GM13976 (cell line): ENCODE measurements around the gene AMPD3.

Experiments
- DNase-seq: peaks from one replicate; pipeline ENCODE4 v3.0.0; 2012; ENCODE audit warnings: low spot score
- in situ Hi-C: fragments of 300-500 bp; cut with MboI; formaldehyde crosslinking; loops from one replicate; pipeline ENCODE4 v1.12.0; 2022; ENCODE audit warnings: low sequenced_read_pairs, mixed read lengths, inconsistent platforms; ENCODE audit not compliant: unreplicated experiment
- TF ChIP-seq, protein P1 (sequence below): IDR thresholded peaks from 2 replicates; pipeline ENCODE4 v1.5.1; 2012; ENCODE audit warnings: borderline replicate concordance, mild to moderate bottlenecking; ENCODE audit not compliant: insufficient read depth; ENCODE audit errors: extremely low read depth, missing control alignments, control extremely low read depth

The AMPD3 gene

DNA sequence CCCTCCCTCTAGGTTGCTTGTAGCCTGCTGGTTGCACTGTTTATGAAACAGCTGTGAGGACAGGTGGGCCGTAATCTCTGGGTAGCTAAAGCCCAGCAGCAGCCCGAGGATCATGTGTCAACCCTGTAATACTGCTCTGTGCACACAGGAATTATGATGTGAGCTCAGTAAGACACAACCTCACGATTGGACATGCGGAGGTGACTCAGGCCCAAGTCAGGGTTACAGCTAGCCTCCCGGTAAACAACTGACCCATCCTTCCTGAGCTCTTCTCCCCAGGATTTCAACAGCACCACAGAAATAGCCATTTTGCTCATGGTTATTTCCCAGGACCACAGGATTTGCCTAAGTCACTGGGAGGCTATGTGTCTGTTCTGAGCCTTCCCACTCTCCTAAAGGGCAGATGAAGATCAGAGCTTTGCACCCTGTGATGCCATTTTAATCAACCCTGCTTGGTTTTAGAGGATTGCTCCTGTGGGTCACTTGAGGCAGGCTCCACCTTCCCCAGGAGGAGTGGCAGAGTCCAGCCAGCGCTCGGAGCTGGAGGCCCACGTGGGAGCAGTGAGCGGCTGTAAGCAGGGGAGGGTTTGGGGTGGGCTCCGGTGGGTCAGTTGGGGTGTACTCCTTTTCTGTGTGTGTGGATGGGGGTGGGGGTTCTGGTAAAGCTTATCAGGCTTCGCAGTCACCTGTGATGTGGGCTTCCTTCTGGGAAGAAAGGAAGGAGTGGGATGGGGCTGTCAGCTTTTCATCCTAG lies at the start of gene AMPD3:
Gene AMPD3, plus strand, starts transcription at position 387 of the 754 bp plus-strand sequence. CDS start 6,256 bp downstream, outside the sequence.
- in situ Hi-C loops = no loop called here
- TF ChIP-seq, protein P1, sequence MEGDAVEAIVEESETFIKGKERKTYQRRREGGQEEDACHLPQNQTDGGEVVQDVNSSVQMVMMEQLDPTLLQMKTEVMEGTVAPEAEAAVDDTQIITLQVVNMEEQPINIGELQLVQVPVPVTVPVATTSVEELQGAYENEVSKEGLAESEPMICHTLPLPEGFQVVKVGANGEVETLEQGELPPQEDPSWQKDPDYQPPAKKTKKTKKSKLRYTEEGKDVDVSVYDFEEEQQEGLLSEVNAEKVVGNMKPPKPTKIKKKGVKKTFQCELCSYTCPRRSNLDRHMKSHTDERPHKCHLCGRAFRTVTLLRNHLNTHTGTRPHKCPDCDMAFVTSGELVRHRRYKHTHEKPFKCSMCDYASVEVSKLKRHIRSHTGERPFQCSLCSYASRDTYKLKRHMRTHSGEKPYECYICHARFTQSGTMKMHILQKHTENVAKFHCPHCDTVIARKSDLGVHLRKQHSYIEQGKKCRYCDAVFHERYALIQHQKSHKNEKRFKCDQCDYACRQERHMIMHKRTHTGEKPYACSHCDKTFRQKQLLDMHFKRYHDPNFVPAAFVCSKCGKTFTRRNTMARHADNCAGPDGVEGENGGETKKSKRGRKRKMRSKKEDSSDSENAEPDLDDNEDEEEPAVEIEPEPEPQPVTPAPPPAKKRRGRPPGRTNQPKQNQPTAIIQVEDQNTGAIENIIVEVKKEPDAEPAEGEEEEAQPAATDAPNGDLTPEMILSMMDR = no peak
- DNase-seq = peak; percentile 60

DNA sequence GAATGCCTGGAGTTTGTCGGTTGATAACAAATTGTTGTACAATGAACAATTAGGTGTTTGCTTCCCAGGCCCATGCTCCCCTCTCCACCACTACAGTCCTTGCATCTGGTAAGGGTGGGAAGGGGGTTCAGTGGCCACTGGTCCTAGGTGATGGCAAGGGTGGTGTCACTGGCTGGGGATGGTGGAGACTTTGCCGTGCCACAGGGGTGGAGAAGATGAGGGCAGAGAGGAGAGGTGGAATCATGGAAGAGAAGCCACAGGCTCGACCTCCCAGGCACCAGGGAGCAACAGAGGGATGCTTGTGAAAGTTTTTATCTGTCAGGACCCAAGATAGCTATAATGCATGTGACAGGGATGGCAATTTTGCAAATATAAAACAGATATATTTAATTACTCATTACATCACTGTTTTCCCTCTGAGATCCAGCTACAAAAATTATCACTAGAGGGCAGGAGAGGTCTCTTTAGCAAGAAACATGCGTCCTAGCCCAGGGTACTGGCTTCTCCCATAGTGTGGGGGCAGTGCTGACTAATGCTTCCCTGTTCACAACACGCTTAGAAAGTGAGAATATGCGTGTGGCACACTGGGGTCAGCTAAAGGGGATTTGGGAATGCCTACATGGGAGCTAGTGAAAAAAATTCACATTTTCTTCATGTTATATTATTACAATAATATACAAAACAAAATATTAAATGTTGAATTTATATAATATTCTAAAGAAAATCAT lies 49.0 kb upstream of the AMPD3 start:
- TF ChIP-seq, protein P1 = peak; percentile 62
- DNase-seq = peak; percentile 61
- in situ Hi-C loops = loop anchor here (5.0 to 10.0 kb wide), 2 partner anchors 249 to 331 kb away; no protein-coding TSS in a partner anchor

DNA sequence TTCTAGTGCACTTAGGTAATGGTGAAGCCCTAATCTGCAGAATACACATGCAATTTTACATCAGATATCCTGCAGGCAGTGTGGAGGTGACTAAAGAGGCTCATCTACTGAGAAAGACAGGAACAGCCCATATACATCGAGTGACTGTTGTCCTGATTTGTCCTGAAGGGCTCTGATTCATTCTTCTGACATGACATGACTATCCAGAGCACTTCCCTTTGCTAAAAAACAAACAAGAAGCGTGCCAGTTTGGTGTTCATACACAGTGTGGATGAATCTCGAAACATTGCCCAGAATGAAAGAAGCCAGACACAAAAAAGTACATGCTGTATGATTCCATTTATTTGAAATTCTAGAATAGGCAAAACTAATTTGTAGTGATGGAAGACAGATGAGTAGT lies 48.0 kb upstream of the AMPD3 start:
- TF ChIP-seq, protein P1 = no peak
- in situ Hi-C loops = loop anchor here (5.0 to 10.0 kb wide), 2 partner anchors 248 to 330 kb away; no protein-coding TSS in a partner anchor
- no peak for DNase-seq

DNA sequence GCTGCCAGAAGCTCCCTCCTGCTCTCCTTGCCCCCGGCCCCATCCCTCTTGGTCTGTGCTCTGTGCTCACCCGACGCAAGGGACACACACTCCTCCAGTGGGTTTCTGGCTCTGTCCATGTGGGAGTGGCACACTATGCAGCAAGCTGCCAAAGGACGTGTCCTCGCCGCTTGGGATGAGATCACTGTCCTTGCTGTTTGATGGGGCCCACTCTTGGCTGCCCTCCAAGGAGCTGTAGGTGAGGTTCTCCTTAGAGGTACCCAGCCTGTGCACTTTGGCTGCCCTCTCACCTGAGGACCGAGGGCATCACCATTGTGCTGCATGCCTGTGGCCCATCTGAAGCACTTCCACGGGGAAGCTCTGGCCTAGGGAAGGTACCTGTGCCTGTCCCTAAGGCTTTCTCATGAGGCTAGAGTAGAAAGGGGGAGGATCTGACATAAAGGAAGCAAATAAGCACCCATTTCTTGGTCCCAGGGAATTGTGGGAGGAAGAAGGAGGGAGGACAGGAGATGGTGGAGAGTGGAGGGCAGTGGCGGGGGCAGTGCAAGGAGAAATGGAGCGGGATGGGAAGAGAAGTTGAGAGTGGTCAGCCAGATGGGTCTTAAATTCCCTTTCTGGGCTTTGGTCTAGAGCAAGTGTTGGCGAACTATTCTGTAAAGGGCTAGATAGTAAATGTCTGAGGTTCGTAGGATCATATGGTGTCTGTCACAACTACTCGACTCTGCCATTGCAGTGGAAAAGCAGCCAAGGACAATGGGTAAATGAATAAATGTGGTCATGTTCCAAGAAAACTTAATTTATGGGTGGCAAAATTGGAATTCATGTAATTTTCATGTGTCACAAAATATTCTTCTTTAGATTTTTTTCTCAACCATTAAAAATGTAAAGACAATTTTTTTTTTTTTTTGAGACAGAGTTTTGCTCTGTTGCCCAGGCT lies 47.0 kb upstream of the AMPD3 start:
- TF ChIP-seq, protein P1 = no peak
- in situ Hi-C loops = loop anchor here (5.0 to 10.0 kb wide), 2 partner anchors 247 to 329 kb away; no protein-coding TSS in a partner anchor
- DNase-seq = no peak

DNA sequence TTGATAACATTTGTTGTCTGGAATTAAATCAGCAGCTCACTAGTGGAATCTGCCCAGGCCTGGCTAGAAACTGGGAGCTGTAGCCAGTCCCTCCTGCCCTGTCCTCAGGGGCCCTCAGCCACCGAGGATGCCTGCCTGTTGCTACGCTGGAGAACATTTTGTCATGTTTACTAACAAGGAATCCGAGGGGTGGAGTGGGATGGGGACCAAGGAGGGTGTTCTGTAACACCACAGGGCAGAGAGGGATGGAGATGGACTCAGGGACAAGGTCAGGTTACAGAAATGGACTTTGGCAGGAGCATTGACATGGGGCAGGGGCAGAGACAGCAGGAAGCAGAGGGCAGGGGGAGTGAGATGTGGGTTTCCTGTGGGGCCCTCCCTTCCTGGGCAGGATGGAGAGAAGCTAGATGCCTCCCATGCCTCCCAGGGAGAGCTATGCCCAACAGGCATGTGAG lies 45.8 kb upstream of the AMPD3 start:
- in situ Hi-C loops = loop anchor here (5.0 to 10.0 kb wide), 2 partner anchors 246 to 328 kb away; no protein-coding TSS in a partner anchor
- DNase-seq = no peak
- TF ChIP-seq, protein P1 = no peak

DNA sequence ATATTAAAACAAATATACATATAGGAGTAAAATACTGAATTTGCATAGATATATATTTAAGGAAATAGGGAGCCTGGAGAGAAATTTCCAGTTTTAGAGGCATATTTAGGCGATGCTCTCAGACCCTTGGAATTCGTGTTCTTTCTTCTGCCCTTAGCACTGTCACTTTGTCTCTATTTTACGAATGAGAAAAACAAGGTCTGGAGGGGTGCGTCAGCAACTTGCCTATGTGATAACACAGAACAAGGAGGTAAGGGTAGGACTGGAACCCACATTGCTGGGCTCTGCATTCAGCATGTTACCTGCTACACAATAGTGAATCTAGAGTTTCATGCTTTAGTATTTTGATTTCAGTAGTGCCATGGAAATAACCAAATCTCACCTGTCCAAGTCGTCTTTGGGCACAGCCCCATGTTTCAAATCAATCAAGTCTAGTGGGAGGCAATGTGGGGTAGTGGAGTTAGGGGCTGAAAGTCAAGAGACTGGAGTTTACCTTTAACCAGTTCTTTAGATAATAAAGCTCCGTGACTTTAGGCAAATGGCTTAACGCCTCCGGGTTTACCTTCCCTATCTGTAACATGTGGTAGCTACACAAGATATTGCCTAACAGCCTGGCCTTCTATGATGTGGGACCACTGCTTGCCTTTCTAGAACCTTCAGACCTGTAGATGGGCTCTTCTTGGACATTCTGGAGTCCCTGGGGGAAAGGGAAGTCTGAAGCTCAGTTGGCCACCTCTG lies 44.8 kb upstream of the AMPD3 start:
- TF ChIP-seq, protein P1 = no peak
- in situ Hi-C loops = no loop called here
- no peak for DNase-seq
